PC-9 (cell line): ENCODE results near the gene MTX2. TPM values are rescaled to one million over a fixed set of nuclear protein-coding genes. Genes with fewer than 3 reads are reported as not detected.
"Not testable (repeated sequence)": the region's sequence is repeated elsewhere in the genome, so short reads cannot be mapped to it uniquely, and the experiment has no call there.

ENCODE experiments used
- BruUV-seq: library from RNA; stranded (reverse); fragments of 400-500 nt; replicated peaks from 2 replicates; lab custom pipeline; 2021; lab: Mats Ljungman, UMichigan
- CTCF ChIA-PET: fragments of 300-600 bp; sonication (Branson Sonifier 250); formaldehyde crosslinking; loops from one replicate; lab custom pipeline; 2022; ENCODE audit warnings: antibody characterized with exemption; lab: Charles Lee
- POLR2A ChIA-PET: fragments of 300-600 bp; sonication (Branson Sonifier 250); formaldehyde crosslinking; loops from one replicate; lab custom pipeline; 2022; ENCODE audit warnings: antibody characterized with exemption; ENCODE audit not compliant: unreplicated experiment; lab: Charles Lee
- DNase-seq, 2 experiments: peaks; one replicate each; pipeline versions ENCODE4 v3.0.0 to v3.0.0-alpha.2; 2015 to 2022; ENCODE audit warnings: mixed read lengths in 1 of 2
- H2AFZ ChIP-seq: fragments of 200-600 bp; sonication (generic); 2 replicates; pipeline ENCODE4 v1.8.1; 2017; ENCODE audit warnings: antibody characterized with exemption
- H3F3A ChIP-seq: fragments of 200-600 bp; sonication (generic); 2 replicates; pipeline ENCODE4 v1.8.1; 2017; ENCODE audit warnings: antibody characterized with exemption, mild to moderate bottlenecking, low read depth; ENCODE audit not compliant: insufficient read depth
- H3K27ac ChIP-seq: fragments of 200-600 bp; sonication (generic); 2 replicates; pipeline ENCODE4 v1.6.1; 2016; ENCODE audit warnings: mixed run types
- H3K27me3 ChIP-seq: fragments of 200-600 bp; sonication (generic); 2 replicates; pipeline ENCODE4 v1.6.1; 2016; ENCODE audit warnings: low read depth, mixed run types; ENCODE audit not compliant: insufficient read depth
- H3K36me3 ChIP-seq: fragments of 200-600 bp; sonication (generic); 2 replicates; pipeline ENCODE4 v1.6.1; 2016; ENCODE audit warnings: low read depth, mixed run types
- H3K4me1 ChIP-seq: fragments of 200-600 bp; sonication (generic); replicated peaks from 2 replicates; pipeline ENCODE4 v1.6.1; 2016; ENCODE audit warnings: mixed run types; ENCODE audit not compliant: insufficient read depth
- H3K4me2 ChIP-seq: fragments of 200-600 bp; sonication (generic); 2 replicates; pipeline ENCODE4 v1.6.1; 2017; ENCODE audit warnings: mixed run types
- H3K4me3 ChIP-seq: fragments of 200-600 bp; sonication (generic); 2 replicates; pipeline ENCODE4 v1.6.1; 2016; ENCODE audit warnings: mixed run types
- H3K79me2 ChIP-seq: fragments of 200-600 bp; sonication (generic); 2 replicates; pipeline ENCODE4 v1.6.1; 2017; ENCODE audit warnings: low read depth, mixed run types
- H3K9me2 ChIP-seq: fragments of 200-600 bp; sonication (generic); 2 replicates; pipeline ENCODE4 v1.8.1; 2017; ENCODE audit warnings: mild to moderate bottlenecking; ENCODE audit not compliant: insufficient read depth
- H3K9me3 ChIP-seq: fragments of 200-600 bp; sonication (generic); 2 replicates; pipeline ENCODE4 v1.8.1; 2016; ENCODE audit warnings: low read depth; ENCODE audit not compliant: insufficient read depth
- H4K20me1 ChIP-seq: fragments of 200-600 bp; sonication (generic); 2 replicates; pipeline ENCODE4 v1.8.1; 2017; ENCODE audit not compliant: insufficient read depth
- EZH2 ChIP-seq: fragments of 200-600 bp; sonication (generic); IDR thresholded peaks from 2 replicates; pipeline ENCODE4 v1.8.0; 2017; ENCODE audit warnings: antibody characterized with exemption, low read depth
- intact Hi-C: fragments of 100-400 bp; cut with micrococcal nuclease; formaldehyde crosslinking; loops from one replicate; pipeline ENCODE4 v1.10.0; 2022; ENCODE audit not compliant: unreplicated experiment
- total RNA-seq: library from RNA; stranded (reverse); gene quantifications from 2 replicates; pipeline ENCODE4 v1.2.3, GENCODE V29; 2021
- TF ChIP-seq, protein P1 (sequence below): fragments of 200-600 bp; sonication (generic); conservative IDR thresholded peaks from 2 replicates; pipeline ENCODE4 v1.6.1; 2017; ENCODE audit warnings: mixed run types, antibody characterized with exemption, mild to moderate bottlenecking, moderate library complexity

Gene MTX2
- total RNA-seq, 1 experiment from 2014 or later: 53.9 TPM

DNA sequence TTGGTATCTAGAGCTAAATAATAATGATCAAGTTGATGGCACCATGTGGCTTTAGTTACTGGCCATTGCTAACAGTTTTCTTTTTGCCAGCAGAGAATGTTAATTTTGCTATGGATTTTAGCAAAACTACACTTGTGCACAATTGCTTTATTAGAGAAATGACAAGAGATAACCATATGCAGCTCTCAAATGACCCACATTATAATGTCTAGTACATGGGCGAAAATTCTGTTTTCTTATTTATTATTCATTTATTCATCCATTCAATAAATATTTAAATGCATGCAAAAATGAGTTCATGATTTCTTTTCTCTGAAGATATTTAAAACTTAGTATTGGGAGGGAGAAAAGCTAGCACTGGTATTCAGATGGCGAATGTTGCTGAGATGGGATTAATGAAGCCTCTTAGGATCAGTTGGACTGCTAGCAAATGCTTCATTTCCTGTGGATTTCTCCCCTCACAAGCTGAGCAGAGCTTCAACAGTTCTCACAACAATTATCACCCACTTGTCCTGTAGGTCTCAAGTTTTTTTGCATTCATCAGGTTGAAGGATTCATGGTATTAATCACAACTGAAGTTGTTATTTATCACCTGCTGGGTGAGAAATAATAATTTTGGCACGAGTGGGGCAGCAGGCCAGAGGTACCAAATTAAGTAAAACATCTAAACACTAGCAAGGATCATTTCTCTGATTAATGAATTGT, 95.2 kb downstream of the MTX2 start:
- Histone ChIP-seq H3K4me3 (no peak overlapping the region), H4K20me1 (no peaks in the 10 kb centered on the region), H3K9me3 (no peaks in the 10 kb centered on the region), H3K27me3 (no peaks in the 10 kb centered on the region), H3K4me2 (no peak overlapping the region), H3F3A (no peaks in the 10 kb centered on the region), H3K79me2 (no peaks in the 10 kb centered on the region), H2AFZ (no peak overlapping the region), H3K27ac (no peak overlapping the region), H3K36me3 (no peaks in the 10 kb centered on the region), H3K9me2 (no peaks in the 10 kb centered on the region; the same call in 1 of the 2 replicates), H3K4me1 (no peaks in the 10 kb centered on the region)
- no peak for DNase-seq
- POLR2A ChIA-PET: no interaction called here
- intact Hi-C loops: no loop called here
- TF ChIP-seq EZH2: no peak
- TF ChIP-seq, protein P1, sequence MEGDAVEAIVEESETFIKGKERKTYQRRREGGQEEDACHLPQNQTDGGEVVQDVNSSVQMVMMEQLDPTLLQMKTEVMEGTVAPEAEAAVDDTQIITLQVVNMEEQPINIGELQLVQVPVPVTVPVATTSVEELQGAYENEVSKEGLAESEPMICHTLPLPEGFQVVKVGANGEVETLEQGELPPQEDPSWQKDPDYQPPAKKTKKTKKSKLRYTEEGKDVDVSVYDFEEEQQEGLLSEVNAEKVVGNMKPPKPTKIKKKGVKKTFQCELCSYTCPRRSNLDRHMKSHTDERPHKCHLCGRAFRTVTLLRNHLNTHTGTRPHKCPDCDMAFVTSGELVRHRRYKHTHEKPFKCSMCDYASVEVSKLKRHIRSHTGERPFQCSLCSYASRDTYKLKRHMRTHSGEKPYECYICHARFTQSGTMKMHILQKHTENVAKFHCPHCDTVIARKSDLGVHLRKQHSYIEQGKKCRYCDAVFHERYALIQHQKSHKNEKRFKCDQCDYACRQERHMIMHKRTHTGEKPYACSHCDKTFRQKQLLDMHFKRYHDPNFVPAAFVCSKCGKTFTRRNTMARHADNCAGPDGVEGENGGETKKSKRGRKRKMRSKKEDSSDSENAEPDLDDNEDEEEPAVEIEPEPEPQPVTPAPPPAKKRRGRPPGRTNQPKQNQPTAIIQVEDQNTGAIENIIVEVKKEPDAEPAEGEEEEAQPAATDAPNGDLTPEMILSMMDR: no peak
- BruUV-seq: no TSS peak
- CTCF ChIA-PET: no interaction called here

DNA sequence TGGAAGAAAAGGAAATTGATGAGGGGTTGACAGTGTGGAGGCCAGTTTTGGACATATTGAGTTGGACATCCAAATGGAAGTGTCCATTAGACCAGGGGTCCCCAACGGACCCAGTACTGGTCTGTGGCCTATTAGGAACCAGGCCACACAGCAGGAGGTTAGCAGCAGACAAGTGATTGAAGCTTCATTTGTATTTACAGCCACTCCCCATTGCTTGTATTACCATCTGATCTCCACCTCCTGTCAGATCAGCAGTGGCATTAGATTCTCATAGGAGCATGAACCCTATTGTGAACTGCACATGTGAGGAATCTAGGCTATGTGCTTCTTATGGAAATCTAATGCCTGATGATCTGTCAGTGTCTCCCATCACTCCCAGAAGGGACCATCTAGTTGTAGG, 99.1 kb downstream of the MTX2 start:
- H3K27ac ChIP-seq: no peak overlapping the region
- H2AFZ ChIP-seq: no peak overlapping the region
- TF ChIP-seq, protein P1: no peak
- no peak for TF ChIP-seq EZH2
- H4K20me1 ChIP-seq: no peaks in the 10 kb centered on the region
- no peak overlapping the region for H3K4me3 ChIP-seq
- H3K4me1 ChIP-seq: no peaks in the 10 kb centered on the region
- H3K79me2 ChIP-seq: no peaks in the 10 kb centered on the region
- no peaks in the 10 kb centered on the region for H3K27me3 ChIP-seq
- ChIA-PET POLR2A (no interaction called here), CTCF (no interaction called here)
- no peak for DNase-seq
- no peak overlapping the region for H3K4me2 ChIP-seq
- H3K9me3 ChIP-seq: no peaks in the 10 kb centered on the region
- BruUV-seq: no TSS peak
- intact Hi-C loops: no loop called here
- no peaks in the 10 kb centered on the region for H3F3A ChIP-seq
- no peaks in the 10 kb centered on the region for H3K9me2 ChIP-seq
- no peaks in the 10 kb centered on the region for H3K36me3 ChIP-seq

DNA sequence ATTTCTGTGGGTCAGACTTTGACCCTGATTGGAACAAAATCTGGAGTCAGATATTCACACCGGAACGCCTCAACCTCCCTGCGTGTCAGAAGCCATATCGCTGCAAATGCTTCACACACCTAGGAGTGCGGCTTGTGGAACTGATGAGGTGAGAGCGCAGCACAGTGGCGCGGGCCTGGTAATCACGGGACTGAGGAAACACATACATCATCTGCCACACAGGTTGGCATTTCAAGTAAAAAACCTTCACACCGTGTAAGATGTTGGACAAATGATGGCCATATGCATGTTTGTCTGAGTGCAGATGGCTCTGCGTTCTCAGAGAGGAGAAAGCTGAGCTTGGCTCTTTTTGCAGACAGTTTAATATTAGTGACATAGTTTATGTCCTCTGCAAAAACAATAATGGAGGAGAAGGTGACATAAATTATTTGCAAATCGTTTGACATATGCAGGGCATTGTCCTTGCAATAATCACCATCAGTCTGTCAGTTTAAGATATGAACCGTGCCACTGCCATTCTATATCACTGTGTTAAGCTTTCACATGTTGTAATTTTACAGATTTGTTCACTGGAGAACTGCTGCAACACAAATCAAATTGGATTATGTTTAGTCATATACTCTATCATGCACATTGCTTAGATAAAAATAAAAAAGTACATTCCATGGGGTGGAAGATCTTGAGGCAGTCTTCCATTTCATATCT, 101.4 kb downstream of the MTX2 start:
- no peaks in the 10 kb centered on the region for H3K4me1 ChIP-seq
- H3K27me3 ChIP-seq: no peaks in the 10 kb centered on the region; the same call in 1 of the 2 replicates
- H3K9me3 ChIP-seq: no peaks in the 10 kb centered on the region
- no peaks in the 10 kb centered on the region for H4K20me1 ChIP-seq
- no peak overlapping the region for H2AFZ ChIP-seq
- no peak for DNase-seq
- POLR2A ChIA-PET: no interaction called here
- no peak overlapping the region for H3K27ac ChIP-seq
- H3K4me2 ChIP-seq: no peak overlapping the region
- no peak for TF ChIP-seq EZH2
- TF ChIP-seq, protein P1: no peak
- CTCF ChIA-PET: no interaction called here
- no peaks in the 10 kb centered on the region for H3K9me2 ChIP-seq
- H3K4me3 ChIP-seq: no peak overlapping the region
- H3F3A ChIP-seq: no peaks in the 10 kb centered on the region
- no peaks in the 10 kb centered on the region for H3K36me3 ChIP-seq
- no TSS peak for BruUV-seq
- no peaks in the 10 kb centered on the region for H3K79me2 ChIP-seq
- intact Hi-C loops: no loop called here

DNA sequence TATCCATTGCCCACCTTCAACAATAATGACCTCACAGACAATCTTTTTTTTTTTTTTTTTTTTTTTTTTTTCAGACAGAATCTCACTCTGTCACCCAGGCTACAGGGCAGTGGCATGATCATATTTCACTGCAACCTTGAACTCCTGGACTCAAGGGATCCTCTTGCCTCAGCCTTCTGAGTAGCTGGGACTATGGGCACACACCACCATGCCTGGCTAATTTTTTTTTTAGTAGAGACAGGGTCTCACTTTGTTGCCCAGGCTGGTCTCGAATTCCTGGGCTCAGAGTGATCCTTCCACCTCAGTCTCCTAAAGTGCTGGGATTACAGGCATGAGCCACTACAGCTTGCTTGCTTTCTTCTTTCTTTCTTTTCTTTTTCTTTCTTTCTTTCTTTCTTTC, 103.9 kb downstream of the MTX2 start:
- intact Hi-C loops, H3K4me2 ChIP-seq, H3K4me1 ChIP-seq, POLR2A ChIA-PET, H3K27me3 ChIP-seq, BruUV-seq, H3K79me2 ChIP-seq, H3K9me2 ChIP-seq, H3F3A ChIP-seq, H3K9me3 ChIP-seq, H3K36me3 ChIP-seq, DNase-seq, H3K4me3 ChIP-seq, H4K20me1 ChIP-seq, H2AFZ ChIP-seq, H3K27ac ChIP-seq: not testable (repeated sequence)
- CTCF ChIA-PET: interaction anchor here (0.6 kb wide), 1 partner anchor 122 kb away, joined by 9 read pairs; no protein-coding TSS in a partner anchor
